IMR-90 (cell line): ENCODE results near the gene INSR.

ENCODE experiments used
- CTCF ChIP-seq: conservative IDR thresholded peaks from 2 replicates; pipeline ENCODE4 v1.5.1; 2012; ENCODE audit warnings: mild to moderate bottlenecking, low read depth, low read length, improper control_type of control experiment
- ELK1 ChIP-seq: fragments of 150-350 bp; IDR thresholded peaks from 2 replicates; pipeline ENCODE4 v1.6.1; 2016; ENCODE audit warnings: low read depth, mild to moderate bottlenecking, low read length, moderate library complexity, borderline replicate concordance
- POLR2A ChIP-seq: IDR thresholded peaks from 2 replicates; pipeline ENCODE4 v1.6.1; 2012; ENCODE audit warnings: mild to moderate bottlenecking, low read depth, low read length
- RCOR1 ChIP-seq: IDR thresholded peaks from 2 replicates; pipeline ENCODE4 v1.6.1; 2012; ENCODE audit warnings: mild to moderate bottlenecking, low read length, improper control_type of control experiment; ENCODE audit not compliant: insufficient replicate concordance

- no peak for TF ChIP-seq CTCF
- TF ChIP-seq POLR2A, result no peak
- TF ChIP-seq ELK1, result no peak
- no peak for TF ChIP-seq RCOR1
Observed at GRCh38 chr19:7230826-7231225, 63.4 kb downstream of the INSR start.
